AG04449 (cell line): Measurements from ENCODE around the gene INS.

Experiments used
- CTCF ChIA-PET: fragments of 350-600 bp; formaldehyde crosslinking; extraction: SDS; loops from one replicate; lab custom pipeline; 2021; ENCODE audit warnings: antibody characterized with exemption; lab: Yijun Ruan, JAX
- POLR2A ChIA-PET: fragments of 400-600, 350-600 bp; formaldehyde crosslinking; extraction: SDS; loops from one replicate; lab custom pipeline; 2020; ENCODE audit warnings: antibody characterized with exemption, inconsistent platforms; lab: Yijun Ruan, JAX
- DNase-seq: peaks from one replicate; pipeline ENCODE4 v3.0.0-alpha.2; 2010; ENCODE audit warnings: low read depth, low spot score
- H3K4me3 ChIP-seq: 2 replicates; pipeline ENCODE4 v1.5.1; 2011; ENCODE audit warnings: low read depth, mild to moderate bottlenecking, control low read depth, low read length
- TF ChIP-seq, protein P1 (sequence below): IDR thresholded peaks from one replicate; pipeline ENCODE4 v1.5.1; 2011; ENCODE audit warnings: mild to moderate bottlenecking, moderate library complexity, low read length, control low read depth, inconsistent platforms; ENCODE audit not compliant: insufficient read depth; ENCODE audit errors: missing control alignments

Gene INS

DNA sequence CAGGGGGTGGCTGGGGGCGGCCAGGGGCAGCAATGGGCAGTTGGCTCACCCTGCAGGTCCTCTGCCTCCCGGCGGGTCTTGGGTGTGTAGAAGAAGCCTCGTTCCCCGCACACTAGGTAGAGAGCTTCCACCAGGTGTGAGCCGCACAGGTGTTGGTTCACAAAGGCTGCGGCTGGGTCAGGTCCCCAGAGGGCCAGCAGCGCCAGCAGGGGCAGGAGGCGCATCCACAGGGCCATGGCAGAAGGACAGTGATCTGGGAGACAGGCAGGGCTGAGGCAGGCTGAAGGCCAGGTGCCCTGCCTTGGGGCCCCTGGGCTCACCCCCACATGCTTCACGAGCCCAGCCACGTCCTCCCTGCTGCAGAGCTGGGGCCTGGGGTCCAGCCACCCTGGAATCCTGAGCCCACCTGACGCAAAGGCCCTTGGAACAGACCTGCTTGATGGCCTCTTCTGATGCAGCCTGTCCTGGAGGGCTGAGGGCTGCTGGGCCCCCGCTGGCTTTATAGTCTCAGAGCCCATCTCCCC, at the start of gene INS:
INS (minus strand) TSS at position 474 of the 524 bp plus-strand sequence; CDS start at position 236, 238 bp downstream.
- CTCF ChIA-PET: interaction anchor here (4.1 to 14.9 kb wide), 2 partner anchors 11 to 510 kb away, joined by 33 to 230 read pairs; no protein-coding TSS in a partner anchor

DNA sequence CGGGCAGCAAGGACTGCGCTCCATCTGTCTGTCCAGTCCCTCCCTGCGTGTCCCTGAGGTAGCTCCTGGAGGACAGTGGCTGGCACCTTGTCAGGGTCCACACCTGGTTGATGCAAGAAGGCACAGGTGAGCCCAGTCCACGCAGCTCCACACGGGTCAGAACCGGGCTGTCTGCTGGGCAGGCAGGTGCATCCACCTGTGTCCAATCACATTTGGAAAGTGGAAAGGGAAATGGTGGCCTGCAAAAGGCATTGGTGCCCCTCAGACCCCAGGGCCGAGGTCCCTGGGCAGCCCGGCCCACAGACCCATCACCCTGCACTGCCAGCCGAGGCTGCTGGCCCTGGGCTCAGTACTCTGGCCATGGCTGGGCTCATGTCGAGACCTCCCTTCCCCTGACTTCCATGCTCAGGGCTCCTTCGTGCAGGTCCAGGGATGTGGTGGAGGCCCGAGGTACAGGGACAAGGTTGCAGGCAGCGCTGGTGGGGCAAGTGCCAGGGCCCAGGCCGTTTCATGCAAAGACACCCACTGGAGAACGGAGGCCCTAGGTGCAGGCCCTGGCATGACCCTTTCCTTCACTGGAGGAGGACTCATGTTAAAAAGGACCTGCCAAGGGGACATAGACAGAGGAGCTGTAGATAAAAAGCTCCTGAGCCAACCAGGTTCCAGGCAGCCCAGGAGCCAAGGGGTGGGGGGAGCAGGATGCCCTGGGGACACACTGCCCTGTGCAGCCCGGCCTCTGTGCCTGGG, 49.5 kb upstream of the INS start:
- H3K4me3 ChIP-seq: no peak overlapping the region
- POLR2A ChIA-PET: no interaction called here
- no peak for DNase-seq
- TF ChIP-seq, protein P1, sequence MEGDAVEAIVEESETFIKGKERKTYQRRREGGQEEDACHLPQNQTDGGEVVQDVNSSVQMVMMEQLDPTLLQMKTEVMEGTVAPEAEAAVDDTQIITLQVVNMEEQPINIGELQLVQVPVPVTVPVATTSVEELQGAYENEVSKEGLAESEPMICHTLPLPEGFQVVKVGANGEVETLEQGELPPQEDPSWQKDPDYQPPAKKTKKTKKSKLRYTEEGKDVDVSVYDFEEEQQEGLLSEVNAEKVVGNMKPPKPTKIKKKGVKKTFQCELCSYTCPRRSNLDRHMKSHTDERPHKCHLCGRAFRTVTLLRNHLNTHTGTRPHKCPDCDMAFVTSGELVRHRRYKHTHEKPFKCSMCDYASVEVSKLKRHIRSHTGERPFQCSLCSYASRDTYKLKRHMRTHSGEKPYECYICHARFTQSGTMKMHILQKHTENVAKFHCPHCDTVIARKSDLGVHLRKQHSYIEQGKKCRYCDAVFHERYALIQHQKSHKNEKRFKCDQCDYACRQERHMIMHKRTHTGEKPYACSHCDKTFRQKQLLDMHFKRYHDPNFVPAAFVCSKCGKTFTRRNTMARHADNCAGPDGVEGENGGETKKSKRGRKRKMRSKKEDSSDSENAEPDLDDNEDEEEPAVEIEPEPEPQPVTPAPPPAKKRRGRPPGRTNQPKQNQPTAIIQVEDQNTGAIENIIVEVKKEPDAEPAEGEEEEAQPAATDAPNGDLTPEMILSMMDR: no peak
- CTCF ChIA-PET: interaction anchor here (0.7 to 5.2 kb wide), 3 partner anchors 12 to 209 kb away, joined by 3 to 27 read pairs (median 3); no protein-coding TSS in a partner anchor

More for the DNA sequence above, at the start of gene INS:
- no peak within 1 kb of the TSS for H3K4me3 ChIP-seq
- POLR2A ChIA-PET: no interaction called here
- DNase-seq: no peak
- TF ChIP-seq, protein P1: no peak

DNA sequence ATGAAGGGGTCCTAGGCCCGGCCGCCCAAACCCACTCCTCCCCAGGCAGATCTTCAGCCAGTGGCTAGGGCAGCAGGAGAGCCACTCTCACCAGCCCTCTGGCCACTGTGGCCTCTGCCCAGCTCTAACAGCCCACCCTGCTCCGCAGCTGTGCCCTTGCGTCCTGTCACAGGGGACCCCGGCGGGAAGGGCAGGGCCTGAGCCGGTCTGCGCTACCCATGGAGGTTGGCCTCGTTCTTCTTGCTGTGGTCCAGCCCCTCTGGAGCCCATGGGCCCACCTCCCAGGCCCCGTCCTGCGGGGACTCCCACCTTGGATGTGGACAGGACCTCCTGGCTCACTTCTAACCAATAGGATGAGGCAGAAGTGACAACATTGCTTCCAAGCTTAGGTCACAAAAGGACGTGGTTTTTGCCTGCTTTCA, 48.9 kb upstream of the INS start:
- POLR2A ChIA-PET: no interaction called here
- DNase-seq: no peak
- TF ChIP-seq, protein P1: no peak
- CTCF ChIA-PET: interaction anchor here (0.7 to 5.2 kb wide), 3 partner anchors 13 to 210 kb away, joined by 3 to 27 read pairs (median 3); no protein-coding TSS in a partner anchor
- H3K4me3 ChIP-seq: no peak overlapping the region

DNA sequence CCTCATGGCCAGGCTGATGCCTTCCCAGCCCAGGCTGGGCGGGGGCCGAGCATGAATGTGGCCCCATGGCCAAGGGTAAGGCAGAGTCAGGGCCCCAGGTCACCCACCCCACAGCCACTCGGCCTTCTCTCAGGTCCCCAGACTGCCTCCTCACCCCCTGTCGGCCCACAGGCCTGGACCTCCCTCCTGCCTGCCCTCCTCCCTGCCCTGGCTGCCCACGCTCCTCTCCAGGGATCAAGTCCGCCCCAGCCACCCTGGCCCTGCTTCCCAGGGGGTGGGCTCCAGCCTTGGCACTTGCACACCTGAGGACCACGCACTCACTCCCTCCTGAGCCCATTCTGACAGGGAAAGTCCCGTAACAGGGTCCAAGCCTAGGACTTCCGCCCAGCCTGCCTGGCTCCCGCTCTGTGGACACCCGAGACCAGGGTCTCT, 48.4 kb upstream of the INS start:
- no peak for DNase-seq
- TF ChIP-seq, protein P1: no peak
- CTCF ChIA-PET: interaction anchor here (0.7 to 5.2 kb wide), 6 partner anchors 12 to 211 kb away, joined by 3 to 27 read pairs (median 3); no protein-coding TSS in a partner anchor
- no peak overlapping the region for H3K4me3 ChIP-seq
- POLR2A ChIA-PET: no interaction called here

DNA sequence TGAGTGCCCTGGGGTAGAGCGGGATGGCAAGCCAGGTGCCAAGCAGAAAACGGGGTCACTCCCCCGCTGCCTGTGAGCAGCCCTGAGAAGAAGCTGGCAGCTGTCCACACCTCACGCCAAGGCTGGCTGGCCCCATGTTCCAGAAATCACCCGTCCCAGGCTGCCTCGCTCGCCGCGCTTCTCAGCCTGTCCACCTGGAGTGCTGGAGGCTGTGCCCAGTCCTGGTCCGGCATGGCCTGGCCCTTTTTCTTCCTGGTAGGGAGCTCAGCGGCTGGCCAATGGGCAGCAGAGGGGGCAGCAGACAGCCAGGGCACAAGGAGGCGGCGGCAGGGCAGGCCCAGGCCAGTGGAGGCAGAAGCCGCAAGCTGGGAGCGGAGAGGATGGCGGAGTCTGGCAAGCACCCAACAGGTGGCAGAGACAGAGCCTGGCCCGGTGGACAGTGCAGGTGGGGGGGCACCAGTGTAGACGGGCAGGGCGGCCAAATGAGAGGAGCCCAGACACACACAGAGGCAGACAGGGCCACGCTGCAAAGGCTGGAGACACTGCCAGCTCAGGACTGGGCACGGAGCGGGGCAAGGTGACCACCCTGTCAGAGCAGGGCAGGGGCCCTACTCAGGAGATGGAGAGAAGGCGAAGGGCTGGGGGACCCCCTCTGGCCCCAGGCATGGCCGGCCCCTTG, 47.8 kb upstream of the INS start:
- DNase-seq: no peak
- TF ChIP-seq, protein P1: no peak
- H3K4me3 ChIP-seq: no peak overlapping the region
- ChIA-PET CTCF (interaction anchor here (0.7 to 5.2 kb wide), 4 partner anchors 11 to 211 kb away, joined by 3 to 27 read pairs (median 6); no protein-coding TSS in a partner anchor), POLR2A (no interaction called here)
